BJ (cell line): Measurements from ENCODE around the gene PHF3. TPM values are rescaled to one million over a fixed set of nuclear protein-coding genes. Genes with fewer than 3 reads are reported as not detected.
A peak's percentile ranks its signal among the peaks of the same experiment; 100 is the strongest.
"Not testable (repeated sequence)": the region's sequence is repeated elsewhere in the genome, so short reads cannot be mapped to it uniquely, and the experiment has no call there.

Source experiments
- CTCF ChIA-PET: fragments of 350-600 bp; formaldehyde crosslinking; extraction: SDS; loops from one replicate; lab custom pipeline; 2021; ENCODE audit warnings: antibody characterized with exemption, inconsistent platforms; lab: Yijun Ruan, JAX
- POLR2A ChIA-PET: fragments of 300-600 bp; sonication (Branson Sonifier 250); formaldehyde crosslinking; extraction: SDS; loops from one replicate; lab custom pipeline; 2021; ENCODE audit warnings: antibody characterized with exemption; lab: Charles Lee
- DNase-seq: peaks from one replicate; pipeline ENCODE4 v3.0.0-alpha.2; 2011; ENCODE audit warnings: low read depth
- H3K27me3 ChIP-seq: 2 replicates; pipeline ENCODE4 v1.6.0; 2011; ENCODE audit warnings: low read length; ENCODE audit not compliant: control insufficient read depth, insufficient read depth
- H3K36me3 ChIP-seq: 2 replicates; pipeline ENCODE4 v1.5.1; 2011; ENCODE audit warnings: low read length; ENCODE audit not compliant: control insufficient read depth, insufficient read depth
- H3K4me3 ChIP-seq: 2 replicates; pipeline ENCODE4 v1.5.1; 2011; ENCODE audit warnings: low read depth, mild to moderate bottlenecking, control low read depth, low read length
- polyA plus RNA-seq: library from polyadenylated mRNA; depleted of rRNA; stranded (reverse); fragments of >200 nt; gene quantifications from 2 replicates; pipeline ENCODE4 v1.2.3, GENCODE V29; 2011
- TF ChIP-seq, protein P1 (sequence below): IDR thresholded peaks from 2 replicates; pipeline ENCODE4 v1.5.1; 2011; ENCODE audit warnings: low read depth, mild to moderate bottlenecking, control low read depth, inconsistent platforms, low read length, moderate library complexity; ENCODE audit not compliant: insufficient read depth

The PHF3 gene
- polyA plus RNA-seq, 1 experiment: 7.4 TPM

DNA sequence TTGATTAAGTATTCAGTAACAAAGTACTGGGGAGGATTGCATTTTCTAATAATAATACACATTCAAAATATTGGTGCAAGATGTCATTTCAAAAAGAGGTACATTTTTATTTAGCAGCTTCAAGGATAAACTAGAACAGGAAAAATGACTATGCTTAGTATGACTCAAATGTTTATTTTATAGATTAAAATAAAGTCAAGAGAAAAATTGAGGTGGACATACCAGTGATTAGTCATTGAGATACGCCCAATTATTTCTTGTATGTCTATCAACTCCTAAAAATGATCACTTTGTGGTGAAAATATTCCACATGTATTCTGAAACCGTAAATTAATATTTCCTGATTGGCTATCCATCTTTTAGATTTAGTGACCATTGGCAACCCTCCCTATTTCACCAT, 96.7 kb downstream of the PHF3 start:
- TF ChIP-seq, protein P1, sequence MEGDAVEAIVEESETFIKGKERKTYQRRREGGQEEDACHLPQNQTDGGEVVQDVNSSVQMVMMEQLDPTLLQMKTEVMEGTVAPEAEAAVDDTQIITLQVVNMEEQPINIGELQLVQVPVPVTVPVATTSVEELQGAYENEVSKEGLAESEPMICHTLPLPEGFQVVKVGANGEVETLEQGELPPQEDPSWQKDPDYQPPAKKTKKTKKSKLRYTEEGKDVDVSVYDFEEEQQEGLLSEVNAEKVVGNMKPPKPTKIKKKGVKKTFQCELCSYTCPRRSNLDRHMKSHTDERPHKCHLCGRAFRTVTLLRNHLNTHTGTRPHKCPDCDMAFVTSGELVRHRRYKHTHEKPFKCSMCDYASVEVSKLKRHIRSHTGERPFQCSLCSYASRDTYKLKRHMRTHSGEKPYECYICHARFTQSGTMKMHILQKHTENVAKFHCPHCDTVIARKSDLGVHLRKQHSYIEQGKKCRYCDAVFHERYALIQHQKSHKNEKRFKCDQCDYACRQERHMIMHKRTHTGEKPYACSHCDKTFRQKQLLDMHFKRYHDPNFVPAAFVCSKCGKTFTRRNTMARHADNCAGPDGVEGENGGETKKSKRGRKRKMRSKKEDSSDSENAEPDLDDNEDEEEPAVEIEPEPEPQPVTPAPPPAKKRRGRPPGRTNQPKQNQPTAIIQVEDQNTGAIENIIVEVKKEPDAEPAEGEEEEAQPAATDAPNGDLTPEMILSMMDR: no peak
- ChIA-PET POLR2A (no interaction called here), CTCF (no interaction called here)
- Histone ChIP-seq H3K4me3 (no peak overlapping the region), H3K27me3 (no peaks in the 10 kb centered on the region), H3K36me3 (no peaks in the 10 kb centered on the region)
- no peak for DNase-seq

DNA sequence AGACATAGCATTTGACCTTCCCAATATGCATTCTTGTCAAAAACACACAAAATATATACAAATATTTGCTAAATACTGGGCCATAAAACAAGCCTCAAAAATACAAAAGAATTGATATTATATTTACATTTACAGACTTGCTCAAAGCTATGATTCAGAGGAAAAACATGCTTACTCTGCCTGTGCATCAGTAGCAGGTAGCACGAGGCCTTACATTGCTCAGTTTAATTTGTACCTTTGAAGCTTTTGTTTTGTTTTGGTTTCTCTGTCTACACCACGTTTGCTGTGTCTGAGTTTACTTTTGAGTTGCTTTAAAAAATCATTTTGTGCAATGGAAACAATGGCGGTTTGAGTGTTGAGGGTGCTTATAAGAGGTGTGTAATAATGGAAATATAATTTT, 99.3 kb downstream of the PHF3 start:
- no peak for DNase-seq
- Histone ChIP-seq H3K4me3 (no peak overlapping the region), H3K27me3 (no peaks in the 10 kb centered on the region), H3K36me3 (no peaks in the 10 kb centered on the region)
- TF ChIP-seq, protein P1: no peak
- POLR2A ChIA-PET: no interaction called here
- CTCF ChIA-PET: interaction anchor here (1.1 kb wide), 1 partner anchor 19 kb away, joined by 3 read pairs; no protein-coding TSS in a partner anchor

DNA sequence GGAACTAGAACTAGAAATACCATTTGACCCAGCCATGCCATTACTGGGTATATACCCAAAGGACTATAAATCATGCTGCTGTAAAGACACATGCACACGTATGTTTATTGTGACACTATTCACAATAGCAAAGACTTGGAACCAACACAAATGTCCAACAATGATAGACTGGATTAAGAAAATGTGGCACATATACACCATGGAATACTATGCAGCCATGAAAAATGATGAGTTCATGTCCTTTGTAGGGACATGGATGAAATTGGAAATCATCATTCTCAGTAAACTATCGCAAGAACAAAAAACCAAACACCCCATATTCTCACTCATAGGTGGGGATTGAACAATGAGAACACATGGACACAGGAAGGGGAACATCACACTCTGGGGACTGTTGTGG, 102.6 kb downstream of the PHF3 start:
- DNase-seq, H3K4me3 ChIP-seq, H3K36me3 ChIP-seq, CTCF ChIA-PET, H3K27me3 ChIP-seq, POLR2A ChIA-PET: not testable (repeated sequence)

DNA sequence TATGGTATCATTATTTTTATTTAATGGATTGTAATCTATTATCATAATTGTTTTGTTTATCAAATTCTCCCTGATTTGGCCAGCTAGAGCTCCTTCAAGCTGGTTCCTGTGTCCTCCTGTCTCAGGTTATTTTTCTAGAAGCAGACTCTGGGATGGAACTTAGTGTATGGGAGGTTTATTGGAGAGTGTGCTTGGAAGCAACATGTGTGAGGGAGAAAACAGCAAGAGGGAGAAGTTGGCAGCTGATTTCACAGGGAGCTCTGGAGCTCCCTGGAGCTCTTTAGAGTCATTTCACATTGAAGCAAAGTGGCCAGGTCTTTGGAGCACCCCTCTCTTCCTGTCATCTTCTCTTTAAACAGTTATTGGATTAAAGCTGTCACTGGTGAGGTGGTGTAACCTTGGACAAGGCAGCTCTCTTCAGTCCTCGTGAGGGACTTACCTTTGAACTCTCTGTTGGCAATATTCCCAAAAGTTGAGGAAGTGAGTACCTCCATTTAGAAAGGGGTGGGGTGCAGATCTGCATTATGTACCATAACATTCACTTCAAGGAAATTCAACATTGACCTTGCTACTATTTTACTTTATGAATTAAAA, 103.6 kb downstream of the PHF3 start:
- no peaks in the 10 kb centered on the region for H3K36me3 ChIP-seq
- no peaks in the 10 kb centered on the region for H3K27me3 ChIP-seq
- DNase-seq: no peak
- CTCF ChIA-PET: interaction anchor here (0.8 to 1.5 kb wide), 2 partner anchors 9 to 19 kb away, joined by 3 read pairs; no protein-coding TSS in a partner anchor
- TF ChIP-seq, protein P1: no peak
- POLR2A ChIA-PET: interaction anchor here (0.6 kb wide), 1 partner anchor 64 kb away, joined by 4 read pairs; no protein-coding TSS in a partner anchor
- H3K4me3 ChIP-seq: no peak overlapping the region

DNA sequence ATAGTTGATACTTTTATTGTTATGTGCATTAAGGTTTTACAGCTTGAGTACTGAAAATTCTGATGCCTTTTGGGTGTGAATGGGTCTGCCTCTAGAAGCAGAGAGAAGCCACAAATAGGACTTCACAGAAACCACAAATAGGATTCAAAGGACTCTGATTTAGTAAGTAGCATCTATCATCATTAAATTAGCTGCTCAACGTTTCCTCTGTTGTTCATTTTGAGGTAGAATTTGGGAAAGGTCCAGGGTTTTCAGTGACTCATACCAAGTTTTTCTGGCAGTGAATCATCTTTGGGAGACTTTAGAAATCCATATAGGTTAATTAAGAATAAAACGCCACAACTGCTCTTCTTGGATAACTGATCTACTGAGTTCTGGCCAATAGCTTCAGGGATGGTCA, 105.1 kb downstream of the PHF3 start:
- TF ChIP-seq, protein P1: no peak
- CTCF ChIA-PET: interaction anchor here (0.8 kb wide), 1 partner anchor 142 kb away, joined by 3 read pairs; no protein-coding TSS in a partner anchor
- peak; percentile 28 for DNase-seq
- Histone ChIP-seq H3K4me3 (no peak overlapping the region), H3K36me3 (no peaks in the 10 kb centered on the region), H3K27me3 (no peaks in the 10 kb centered on the region)
- POLR2A ChIA-PET: no interaction called here

DNA sequence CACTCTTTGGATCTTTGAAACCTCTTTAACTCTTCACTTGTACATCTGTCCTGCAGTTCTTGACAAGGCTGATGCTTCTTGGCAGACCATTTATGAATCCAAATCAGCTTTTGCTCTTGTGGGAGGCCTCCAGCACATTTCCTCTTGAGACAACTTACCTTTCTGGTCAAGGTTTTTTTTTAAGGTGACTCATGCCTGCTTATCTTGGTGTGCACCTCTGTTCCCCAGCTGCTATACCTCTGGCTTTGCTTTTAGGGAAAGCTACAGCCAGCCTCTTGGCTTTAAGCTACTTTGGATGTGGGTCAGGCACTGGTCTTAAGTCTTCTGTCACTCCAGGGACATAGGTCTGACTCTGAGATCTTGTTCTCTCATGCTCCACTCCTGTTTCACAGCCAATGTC, 106.5 kb downstream of the PHF3 start:
- no peak overlapping the region for H3K4me3 ChIP-seq
- TF ChIP-seq, protein P1: no peak
- H3K36me3 ChIP-seq: no peaks in the 10 kb centered on the region
- no peak for DNase-seq
- ChIA-PET CTCF (no interaction called here), POLR2A (no interaction called here)
- H3K27me3 ChIP-seq: no peaks in the 10 kb centered on the region
